GM12874 (cell line): ENCODE measurements around the gene IER5L.

Experiments
- TF ChIP-seq, protein P1 (sequence below): IDR thresholded peaks from 2 replicates; pipeline ENCODE4 v1.5.1; 2011; ENCODE audit warnings: low read depth, mild to moderate bottlenecking, control low read depth, low read length, moderate library complexity; ENCODE audit not compliant: insufficient read depth

The IER5L gene

GRCh38 chr9:129138144-129138462 lies 40.0 kb downstream of the IER5L start:
- TF ChIP-seq, protein P1, sequence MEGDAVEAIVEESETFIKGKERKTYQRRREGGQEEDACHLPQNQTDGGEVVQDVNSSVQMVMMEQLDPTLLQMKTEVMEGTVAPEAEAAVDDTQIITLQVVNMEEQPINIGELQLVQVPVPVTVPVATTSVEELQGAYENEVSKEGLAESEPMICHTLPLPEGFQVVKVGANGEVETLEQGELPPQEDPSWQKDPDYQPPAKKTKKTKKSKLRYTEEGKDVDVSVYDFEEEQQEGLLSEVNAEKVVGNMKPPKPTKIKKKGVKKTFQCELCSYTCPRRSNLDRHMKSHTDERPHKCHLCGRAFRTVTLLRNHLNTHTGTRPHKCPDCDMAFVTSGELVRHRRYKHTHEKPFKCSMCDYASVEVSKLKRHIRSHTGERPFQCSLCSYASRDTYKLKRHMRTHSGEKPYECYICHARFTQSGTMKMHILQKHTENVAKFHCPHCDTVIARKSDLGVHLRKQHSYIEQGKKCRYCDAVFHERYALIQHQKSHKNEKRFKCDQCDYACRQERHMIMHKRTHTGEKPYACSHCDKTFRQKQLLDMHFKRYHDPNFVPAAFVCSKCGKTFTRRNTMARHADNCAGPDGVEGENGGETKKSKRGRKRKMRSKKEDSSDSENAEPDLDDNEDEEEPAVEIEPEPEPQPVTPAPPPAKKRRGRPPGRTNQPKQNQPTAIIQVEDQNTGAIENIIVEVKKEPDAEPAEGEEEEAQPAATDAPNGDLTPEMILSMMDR: no peak

DNA sequence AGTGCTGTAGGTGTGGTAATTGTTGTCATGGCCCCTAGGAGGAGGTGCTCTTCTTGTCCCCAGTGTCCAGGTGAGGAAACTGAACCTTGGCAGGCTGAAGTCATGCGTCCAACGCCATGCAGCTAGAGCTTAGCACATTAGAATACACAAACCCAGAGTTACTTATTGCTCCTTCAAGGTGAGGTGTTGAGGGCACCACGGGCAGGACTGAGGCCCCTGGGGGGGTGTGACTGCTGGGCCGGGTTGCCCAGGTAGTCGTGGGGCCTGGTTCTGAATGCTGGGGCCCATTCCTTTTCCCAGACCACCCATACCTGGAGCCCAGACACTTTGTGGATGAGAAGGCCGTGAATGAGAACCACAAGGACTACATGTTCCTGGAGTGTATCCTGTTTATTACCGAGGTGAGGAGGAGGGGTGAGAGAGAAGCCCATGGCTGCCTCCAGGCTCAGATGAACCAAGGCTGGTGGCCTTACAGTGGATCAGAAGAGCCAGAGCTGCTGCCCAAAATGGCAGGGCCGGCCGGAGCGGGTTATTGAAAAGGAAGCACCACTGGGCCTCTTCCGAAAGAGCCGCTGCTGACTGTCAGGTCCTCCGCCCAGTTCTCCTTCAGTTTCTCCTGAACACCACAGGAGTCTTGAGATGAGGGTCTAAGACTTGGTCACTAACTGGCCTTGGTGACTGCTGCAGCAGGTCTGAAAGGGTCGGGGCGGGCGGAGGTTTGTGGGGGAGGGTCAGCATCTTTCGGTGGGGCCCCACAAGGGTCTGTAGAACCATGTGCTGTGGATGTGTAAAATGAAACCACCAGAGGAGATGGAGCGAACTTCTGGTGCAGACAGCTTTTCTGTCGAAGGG lies 40.5 kb downstream of the IER5L start:
- TF ChIP-seq, protein P1: no peak

DNA sequence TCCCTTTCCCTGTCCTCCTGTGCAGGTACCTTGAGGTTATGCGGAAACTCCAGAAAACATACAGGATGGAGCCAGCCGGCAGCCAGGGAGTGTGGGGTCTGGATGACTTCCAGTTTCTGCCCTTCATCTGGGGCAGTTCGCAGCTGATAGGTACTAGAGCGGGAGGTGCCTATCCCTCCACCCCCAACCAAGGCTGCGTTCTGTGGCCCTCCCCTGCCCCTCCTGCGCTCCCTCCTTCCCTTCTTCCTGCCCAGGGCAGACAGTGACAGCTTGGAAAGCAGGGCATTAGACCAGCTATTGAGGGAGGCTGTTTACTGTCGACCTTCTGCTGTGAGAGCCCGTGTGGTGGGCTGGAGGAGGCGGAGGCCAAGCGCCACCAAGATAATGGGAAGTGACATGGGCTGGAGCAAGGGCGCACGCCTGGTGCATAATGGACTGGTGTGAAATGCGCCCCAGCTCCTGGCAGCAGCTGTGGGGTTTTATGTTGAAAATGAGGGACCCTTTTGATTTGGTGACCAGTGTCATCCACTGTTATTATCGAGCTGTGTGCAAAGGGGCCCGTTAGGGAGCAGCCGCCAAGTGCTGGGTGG lies 41.5 kb downstream of the IER5L start:
- TF ChIP-seq, protein P1: no peak

GRCh38 chr9:129135476-129135875 lies 42.6 kb downstream of the IER5L start:
- TF ChIP-seq, protein P1: no peak

- TF ChIP-seq, protein P1: no peak
These were observed 45.0 kb downstream of the IER5L start for GRCh38 chr9:129133082-129133481.

DNA sequence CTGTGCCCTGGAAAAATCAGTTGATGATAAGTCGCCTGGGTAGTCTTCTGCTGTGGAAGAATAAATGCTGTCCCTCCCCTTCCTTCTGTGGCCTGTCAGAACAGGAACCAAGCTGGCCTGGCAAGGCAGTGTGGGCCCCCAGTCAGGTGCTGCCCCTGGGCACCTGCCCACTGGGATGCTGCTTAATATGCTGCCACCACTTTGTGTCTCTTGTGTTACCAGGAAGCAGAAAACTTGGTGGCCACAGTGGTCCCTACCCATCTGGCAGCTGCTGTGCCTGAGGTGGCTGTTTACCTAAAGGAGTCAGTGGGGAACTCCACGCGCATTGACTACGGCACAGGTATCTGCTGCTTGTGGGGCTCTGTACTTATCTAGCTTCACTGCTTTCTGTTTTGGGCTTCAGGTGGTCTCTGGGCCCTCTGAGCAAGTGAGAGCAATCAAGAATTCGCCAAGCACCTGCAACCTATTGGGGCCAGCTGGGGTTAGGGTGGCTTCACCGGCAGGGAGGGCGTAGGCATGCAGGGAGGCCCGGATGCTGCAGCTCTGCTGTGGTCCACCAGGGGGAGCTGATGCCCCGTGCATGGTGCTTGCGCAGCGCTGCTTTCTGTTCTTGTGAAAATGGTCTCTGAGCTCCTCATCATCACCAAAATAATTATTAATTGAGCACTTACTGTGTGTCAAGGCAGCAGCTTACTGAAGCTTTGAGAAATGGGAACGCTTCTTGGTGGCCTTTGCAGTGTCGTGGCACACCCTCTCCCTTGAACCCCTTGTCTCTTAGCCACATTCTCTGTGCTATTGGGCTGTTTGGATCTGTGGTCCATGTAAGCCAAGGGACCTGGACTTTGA lies 46.5 kb downstream of the IER5L start:
- TF ChIP-seq, protein P1: peak; percentile 99

GRCh38 chr9:129130791-129131190 lies 47.3 kb downstream of the IER5L start:
- TF ChIP-seq, protein P1: no peak
